HG02759 (cell line): ENCODE results near the gene MYH13.

Source experiments
- ATAC-seq: cut with Tn5 transposase; IDR thresholded peaks from one replicate; pipeline ENCODE4 v1.9.1; 2021; ENCODE audit warnings: mild to moderate bottlenecking, moderate library complexity; ENCODE audit not compliant: unreplicated experiment

The MYH13 gene

GRCh38 chr17:10262451-10262850 lies 110.4 kb downstream of the MYH13 start:
- ATAC-seq: no peak

GRCh38 chr17:10261098-10261497 lies 111.7 kb downstream of the MYH13 start:
- no peak for ATAC-seq

GRCh38 chr17:10251212-10251948 lies 121.4 kb downstream of the MYH13 start:
- peak; percentile 95 for ATAC-seq
